Fibroblast of the aortic adventitia (primary cell): Measurements from ENCODE around the gene FOXC2. TPM values are rescaled to one million over a fixed set of nuclear protein-coding genes. Genes with fewer than 3 reads are reported as not detected.

Source experiments
- DNase-seq: peaks from one replicate; pipeline ENCODE4 v3.0.0-alpha.2; 2010; ENCODE audit warnings: low read depth
- H3K4me3 ChIP-seq: 2 replicates; pipeline ENCODE4 v1.5.1; 2011; ENCODE audit warnings: low read depth, mild to moderate bottlenecking, control low read depth, low read length, moderate library complexity
- total RNA-seq: library from RNA; depleted of rRNA; stranded (reverse); fragments of >200 nt; gene quantifications from 2 replicates; pipeline ENCODE4 v1.2.3, GENCODE V29; 2012; ENCODE audit warnings: low replicate concordance
- TF ChIP-seq, protein P1 (sequence below): IDR thresholded peaks from 2 replicates; pipeline ENCODE4 v1.5.1; 2011; ENCODE audit warnings: mild to moderate bottlenecking, low read length, control low read depth, inconsistent platforms; ENCODE audit not compliant: insufficient read depth

The FOXC2 gene
- total RNA-seq, 1 donor: 5.2 TPM

DNA sequence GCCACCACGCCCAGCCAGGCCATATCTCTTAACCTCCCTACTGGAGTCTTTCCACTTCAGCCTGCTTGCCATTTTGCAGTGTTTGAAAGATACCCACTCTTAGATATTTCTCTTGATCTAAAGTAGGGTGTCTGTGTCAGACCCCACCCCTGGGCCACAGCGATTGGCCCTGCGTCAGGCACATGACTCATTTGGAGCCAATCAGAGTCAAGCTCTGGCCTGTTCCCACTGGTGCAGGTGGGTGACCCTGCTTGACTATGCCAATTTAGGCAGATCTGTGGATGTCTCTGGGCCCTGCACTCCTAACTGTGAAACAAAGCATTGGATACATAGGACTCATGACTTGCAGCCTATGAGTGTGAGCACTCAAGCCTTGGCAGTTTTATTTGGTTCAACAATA, 39.3 kb downstream of the FOXC2 start:
- H3K4me3 ChIP-seq: no peak overlapping the region
- DNase-seq: no peak
- TF ChIP-seq, protein P1, sequence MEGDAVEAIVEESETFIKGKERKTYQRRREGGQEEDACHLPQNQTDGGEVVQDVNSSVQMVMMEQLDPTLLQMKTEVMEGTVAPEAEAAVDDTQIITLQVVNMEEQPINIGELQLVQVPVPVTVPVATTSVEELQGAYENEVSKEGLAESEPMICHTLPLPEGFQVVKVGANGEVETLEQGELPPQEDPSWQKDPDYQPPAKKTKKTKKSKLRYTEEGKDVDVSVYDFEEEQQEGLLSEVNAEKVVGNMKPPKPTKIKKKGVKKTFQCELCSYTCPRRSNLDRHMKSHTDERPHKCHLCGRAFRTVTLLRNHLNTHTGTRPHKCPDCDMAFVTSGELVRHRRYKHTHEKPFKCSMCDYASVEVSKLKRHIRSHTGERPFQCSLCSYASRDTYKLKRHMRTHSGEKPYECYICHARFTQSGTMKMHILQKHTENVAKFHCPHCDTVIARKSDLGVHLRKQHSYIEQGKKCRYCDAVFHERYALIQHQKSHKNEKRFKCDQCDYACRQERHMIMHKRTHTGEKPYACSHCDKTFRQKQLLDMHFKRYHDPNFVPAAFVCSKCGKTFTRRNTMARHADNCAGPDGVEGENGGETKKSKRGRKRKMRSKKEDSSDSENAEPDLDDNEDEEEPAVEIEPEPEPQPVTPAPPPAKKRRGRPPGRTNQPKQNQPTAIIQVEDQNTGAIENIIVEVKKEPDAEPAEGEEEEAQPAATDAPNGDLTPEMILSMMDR: no peak

DNA sequence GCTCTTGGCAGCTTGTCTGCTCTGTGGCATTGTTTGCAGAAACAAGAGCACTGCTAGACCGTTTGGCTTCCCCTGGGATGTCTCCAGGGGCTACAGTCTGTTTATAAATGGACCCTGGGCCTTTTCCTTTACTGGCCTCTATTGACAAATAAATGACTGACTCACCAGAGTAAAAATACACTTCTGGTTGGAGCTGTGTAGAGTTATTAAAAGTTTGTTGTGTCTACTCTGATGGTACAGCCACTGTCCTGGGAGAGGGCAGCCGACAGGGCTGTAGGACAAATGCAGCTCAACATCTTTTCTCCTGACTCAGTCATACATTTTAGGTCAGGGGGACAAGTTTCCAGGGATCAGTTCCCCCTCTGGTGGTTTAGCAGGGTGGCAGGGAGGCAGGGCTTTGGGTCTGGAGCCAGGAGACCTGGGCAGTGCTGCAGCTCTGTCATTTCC, 41.7 kb downstream of the FOXC2 start:
- no peak for DNase-seq
- H3K4me3 ChIP-seq: no peak overlapping the region
- TF ChIP-seq, protein P1: no peak

DNA sequence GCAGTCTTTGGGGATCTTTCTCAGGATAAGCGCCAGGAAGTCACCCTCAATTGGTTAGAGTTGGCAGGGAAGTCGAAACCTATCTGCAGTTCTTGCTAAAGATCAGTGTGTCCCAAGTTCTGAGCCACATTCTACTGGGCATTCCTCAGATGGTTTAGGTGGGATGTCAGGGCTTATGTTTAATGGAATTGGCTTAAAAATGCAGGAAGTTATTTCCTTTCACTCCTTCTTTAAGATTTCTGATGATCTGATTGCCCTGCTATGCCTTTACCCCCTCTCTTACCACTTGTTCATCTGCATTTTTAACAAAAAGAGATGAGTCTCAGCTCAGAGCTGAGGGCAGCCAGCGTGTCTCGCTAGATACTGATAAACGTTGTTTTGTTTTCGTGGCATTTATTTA, 42.5 kb downstream of the FOXC2 start:
- peak; percentile 86 for DNase-seq
- TF ChIP-seq, protein P1: no peak
- H3K4me3 ChIP-seq: no peak overlapping the region

DNA sequence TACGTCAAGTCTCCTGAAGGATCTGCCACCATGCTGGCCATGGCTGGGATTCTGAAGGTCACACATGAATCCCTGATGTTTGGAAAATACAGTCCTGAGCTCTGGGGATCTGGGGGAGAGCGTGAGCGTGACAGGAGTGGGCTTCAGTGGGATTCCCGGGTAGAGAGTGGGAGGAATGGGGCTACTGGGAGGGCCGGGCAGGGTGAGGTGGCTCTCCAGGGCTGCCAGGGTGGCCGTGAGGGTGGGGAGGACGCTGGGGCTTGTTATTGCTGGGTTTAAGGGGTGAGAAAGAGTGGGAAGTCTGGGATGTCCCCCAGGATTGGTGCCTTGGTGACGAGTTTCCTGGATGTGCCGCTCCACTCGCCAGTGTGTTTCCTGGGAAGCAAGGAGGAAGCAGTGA, 43.0 kb downstream of the FOXC2 start:
- TF ChIP-seq, protein P1: no peak
- no peak overlapping the region for H3K4me3 ChIP-seq
- DNase-seq: no peak

DNA sequence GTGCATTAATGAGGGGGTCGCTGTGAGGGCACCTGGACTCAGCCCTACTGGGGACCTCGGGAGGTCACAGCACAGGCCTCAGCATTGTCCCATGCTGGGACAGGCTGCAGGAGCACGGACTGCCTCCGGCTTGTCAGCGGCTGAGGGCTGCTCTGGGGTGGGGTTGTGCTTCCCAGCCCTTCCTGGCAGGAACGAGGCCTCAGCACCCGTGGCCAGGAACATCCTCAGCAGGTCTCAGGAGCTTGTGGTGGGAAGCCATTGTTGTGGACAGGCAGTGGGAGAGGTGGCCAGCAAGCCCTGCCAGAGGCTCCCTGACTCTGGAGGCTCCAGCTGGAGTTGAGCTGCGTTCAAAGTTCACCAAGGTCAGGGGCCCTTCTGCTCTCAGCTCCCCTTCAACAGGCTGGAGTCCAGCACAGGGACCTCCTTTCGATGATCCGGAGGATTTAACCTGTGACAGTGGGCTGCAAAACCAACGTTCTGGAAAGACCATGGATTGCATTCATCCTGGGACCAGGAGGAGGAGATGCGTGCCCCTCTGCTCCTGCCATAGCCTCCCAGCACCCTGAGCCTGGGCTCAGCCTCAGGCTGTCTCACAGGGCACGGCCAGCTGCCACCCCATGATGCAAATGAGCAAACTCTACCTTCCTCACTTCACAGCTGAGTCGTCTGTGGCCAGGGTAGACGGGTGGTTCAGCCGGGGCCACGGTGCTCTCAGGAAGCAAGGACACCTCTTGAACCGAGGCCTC, 44.3 kb downstream of the FOXC2 start:
- DNase-seq: no peak
- H3K4me3 ChIP-seq: no peak overlapping the region
- TF ChIP-seq, protein P1: no peak

DNA sequence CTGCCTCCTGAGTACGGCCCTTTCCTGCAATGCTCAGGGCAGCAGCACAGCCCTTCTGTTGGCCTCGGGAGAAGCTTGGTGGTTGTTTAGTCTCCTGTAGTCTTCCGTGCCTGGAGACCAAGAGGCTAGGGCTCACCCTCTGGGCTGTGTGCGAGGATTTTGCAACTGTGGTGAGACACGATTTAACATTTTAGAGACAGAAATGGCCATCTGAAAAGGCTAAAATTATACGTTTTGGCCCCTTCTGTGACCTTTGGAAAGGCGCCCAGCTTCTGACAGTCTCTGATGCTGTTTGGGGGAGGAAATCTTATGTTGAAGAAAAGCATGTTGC, 44.9 kb downstream of the FOXC2 start:
- H3K4me3 ChIP-seq: no peak overlapping the region
- DNase-seq: peak; percentile 67
- TF ChIP-seq, protein P1: no peak

DNA sequence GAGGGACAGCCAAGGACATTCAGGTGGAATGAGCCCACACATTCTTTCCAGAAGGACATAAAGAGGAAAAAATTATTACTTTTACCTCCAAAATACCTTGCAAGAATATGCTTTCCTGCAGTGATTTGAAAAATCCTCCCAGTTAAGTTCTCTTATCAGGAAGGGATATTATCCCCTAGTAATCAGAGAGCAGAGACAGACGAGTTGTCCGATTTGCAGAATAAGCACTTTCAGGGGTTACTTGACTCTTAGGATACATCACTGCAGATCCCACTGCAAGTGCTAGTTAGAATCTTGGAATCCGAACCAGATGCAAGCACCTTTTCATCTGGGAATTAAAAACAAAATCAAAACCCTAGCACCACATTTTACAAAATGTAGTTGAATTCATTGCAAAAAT, 45.3 kb downstream of the FOXC2 start:
- no peak overlapping the region for H3K4me3 ChIP-seq
- TF ChIP-seq, protein P1: no peak
- no peak for DNase-seq
